LNCAP (cell line): ENCODE measurements around the gene AEBP1.

ENCODE experiments used
- TF ChIP-seq, protein P1 (sequence below): fragments of 450-650 bp; IDR thresholded peaks from 2 replicates; pipeline ENCODE4 v1.5.1; 2017; ENCODE audit warnings: mild to moderate bottlenecking

Gene AEBP1

GRCh38 chr7:44153948-44154335 lies 49.8 kb downstream of the AEBP1 start:
- TF ChIP-seq, protein P1, sequence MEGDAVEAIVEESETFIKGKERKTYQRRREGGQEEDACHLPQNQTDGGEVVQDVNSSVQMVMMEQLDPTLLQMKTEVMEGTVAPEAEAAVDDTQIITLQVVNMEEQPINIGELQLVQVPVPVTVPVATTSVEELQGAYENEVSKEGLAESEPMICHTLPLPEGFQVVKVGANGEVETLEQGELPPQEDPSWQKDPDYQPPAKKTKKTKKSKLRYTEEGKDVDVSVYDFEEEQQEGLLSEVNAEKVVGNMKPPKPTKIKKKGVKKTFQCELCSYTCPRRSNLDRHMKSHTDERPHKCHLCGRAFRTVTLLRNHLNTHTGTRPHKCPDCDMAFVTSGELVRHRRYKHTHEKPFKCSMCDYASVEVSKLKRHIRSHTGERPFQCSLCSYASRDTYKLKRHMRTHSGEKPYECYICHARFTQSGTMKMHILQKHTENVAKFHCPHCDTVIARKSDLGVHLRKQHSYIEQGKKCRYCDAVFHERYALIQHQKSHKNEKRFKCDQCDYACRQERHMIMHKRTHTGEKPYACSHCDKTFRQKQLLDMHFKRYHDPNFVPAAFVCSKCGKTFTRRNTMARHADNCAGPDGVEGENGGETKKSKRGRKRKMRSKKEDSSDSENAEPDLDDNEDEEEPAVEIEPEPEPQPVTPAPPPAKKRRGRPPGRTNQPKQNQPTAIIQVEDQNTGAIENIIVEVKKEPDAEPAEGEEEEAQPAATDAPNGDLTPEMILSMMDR, result no peak

- TF ChIP-seq, protein P1, result no peak
Observed at GRCh38 chr7:44154703-44155102, 50.6 kb downstream of the AEBP1 start.

- TF ChIP-seq, protein P1, result no peak
Observed at GRCh38 chr7:44155191-44156185, 51.3 kb downstream of the AEBP1 start.

DNA sequence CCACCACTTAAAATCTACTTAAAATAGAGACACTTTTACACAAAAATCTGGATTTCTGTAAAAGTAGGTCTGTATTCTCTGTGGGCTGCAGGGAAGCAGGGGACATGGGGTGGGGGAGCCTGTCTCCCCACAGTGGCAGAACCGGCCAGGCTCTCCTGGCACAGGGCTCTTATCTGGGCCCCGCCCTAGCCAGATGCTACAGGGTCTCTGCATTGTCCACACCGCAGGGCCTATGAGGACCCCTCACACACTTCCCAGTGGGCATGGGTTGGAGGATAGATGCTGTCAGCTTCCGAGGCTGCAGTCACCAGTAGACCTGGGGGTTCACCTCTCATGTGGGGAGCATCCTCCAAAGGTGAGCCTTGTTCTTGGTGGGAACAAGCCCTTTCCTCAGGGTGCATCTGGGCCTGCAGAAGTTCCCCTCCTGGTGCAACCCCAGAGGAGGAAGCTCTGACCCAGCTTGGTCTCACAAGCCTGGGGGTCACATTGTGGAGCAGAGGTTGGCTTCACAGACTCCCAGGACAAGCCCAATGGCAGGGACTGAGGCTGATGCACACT lies 52.4 kb downstream of the AEBP1 start:
- TF ChIP-seq, protein P1, result no peak

DNA sequence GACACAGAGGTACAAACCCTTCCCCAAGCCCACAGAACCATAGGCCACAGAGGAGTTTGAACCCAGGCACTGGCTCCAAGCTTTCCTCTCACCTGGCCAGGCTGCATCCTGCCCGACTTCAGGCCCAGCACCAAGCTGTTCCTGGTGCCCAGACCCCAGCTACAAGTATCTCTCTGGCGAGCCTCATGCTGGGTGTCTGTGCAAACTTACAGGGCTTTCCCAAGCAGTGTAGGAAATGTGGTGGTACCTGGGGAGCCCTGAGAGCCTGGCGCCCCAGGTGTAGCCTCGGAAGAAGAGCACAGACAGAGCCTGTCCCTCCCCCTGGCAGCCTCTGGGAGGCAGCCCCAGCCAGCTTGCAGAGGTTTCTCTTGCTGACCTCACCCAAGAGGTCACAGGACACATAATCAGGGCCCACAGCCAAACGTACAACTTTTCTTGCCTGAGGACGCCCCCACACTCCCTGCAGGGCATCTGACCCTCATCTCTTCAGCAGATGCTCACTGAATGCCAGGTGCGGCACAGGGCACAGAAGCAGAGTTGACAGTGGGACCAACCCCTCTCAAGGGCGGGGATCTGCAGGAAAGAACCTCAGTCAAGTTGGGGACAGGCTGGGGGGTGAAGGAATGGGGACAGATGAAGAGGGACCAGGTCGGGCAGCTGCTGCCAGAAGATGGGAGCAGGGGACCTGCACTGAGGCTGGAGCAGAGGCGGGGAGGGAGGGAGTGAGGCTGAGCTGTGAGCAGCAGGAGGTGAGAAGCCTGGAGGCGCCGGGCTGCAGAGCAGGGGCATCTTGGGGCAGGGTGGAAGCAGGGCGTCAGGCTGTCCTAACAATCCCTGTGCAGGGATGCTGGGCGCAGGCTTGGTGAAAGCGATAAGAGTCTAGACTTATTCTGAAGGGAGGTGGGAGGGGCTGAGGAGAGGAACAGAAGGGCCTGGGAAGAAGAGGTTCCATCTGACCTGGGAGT lies 53.3 kb downstream of the AEBP1 start:
- TF ChIP-seq, protein P1, result no peak

DNA sequence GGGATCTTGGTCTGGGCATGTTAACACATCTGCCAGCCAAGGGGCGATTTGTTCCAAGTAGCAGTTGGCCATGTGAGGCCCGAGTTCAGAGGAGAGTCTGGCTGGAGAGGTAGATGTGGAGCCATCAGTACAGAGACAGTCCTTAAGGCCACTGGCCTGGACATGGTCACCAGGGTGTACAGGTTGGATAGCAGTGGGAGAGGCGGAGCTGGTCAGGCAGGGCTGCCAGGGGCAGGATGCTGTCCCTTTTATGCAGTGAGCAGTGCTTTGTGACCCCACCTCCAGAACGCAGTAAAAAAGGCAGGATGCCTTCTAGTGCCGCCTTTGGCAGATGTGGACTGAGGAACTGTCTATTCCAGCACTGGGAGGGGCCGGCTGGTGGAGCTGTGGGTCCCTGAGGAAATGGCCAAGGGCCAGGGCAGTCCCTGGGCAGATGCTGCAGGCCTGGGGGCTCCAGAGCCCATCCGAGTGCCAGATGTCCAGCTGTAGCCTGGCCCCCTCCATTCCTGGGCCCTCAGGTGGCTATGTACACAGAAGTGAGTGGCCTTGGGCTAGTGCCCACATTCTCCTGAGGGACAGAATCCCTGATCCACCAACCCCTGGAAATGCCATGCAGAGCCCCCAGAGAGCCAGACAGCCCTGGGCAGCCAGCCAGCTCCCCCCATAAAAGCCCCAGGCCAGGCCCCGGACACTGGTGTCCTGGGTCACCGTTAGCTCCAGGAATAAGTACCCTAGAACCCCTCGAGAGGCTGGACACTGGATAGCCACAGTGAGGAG lies 54.1 kb downstream of the AEBP1 start:
- TF ChIP-seq, protein P1, result no peak
